ENCODE data around the gene RAB11FIP4.

- no peak for TF ChIP-seq CTCF (IDR thresholded peaks at IDR 0.05)
- TF ChIP-seq POLR2A (IDR thresholded peaks at IDR 0.05): no peak
Observed at GRCh38 chr17:31583772-31584356, 192.4 kb downstream of the RAB11FIP4 start.
